Nephron progenitor cell (in vitro differentiated cells): Measurements from ENCODE around the gene S100A2.
"Not testable (repeated sequence)": the region's sequence is repeated elsewhere in the genome, so short reads cannot be mapped to it uniquely, and the experiment has no call there.

Source experiments
- DNase-seq: peaks from one replicate; pipeline ENCODE4 v3.0.0; 2021
- H3K27ac Mint-ChIP-seq: 2 replicates; pipeline ENCODE4 v1.8.0; 2021; ENCODE audit warnings: mild to moderate bottlenecking, moderate library complexity, mixed read lengths
- H3K27me3 Mint-ChIP-seq: 2 replicates; pipeline ENCODE4 v1.8.0; 2021; ENCODE audit warnings: mild to moderate bottlenecking, low read depth, mixed read lengths; ENCODE audit not compliant: poor library complexity
- H3K36me3 Mint-ChIP-seq: 2 replicates; pipeline ENCODE4 v1.8.0; 2021; ENCODE audit warnings: low read depth, mixed read lengths
- H3K4me1 Mint-ChIP-seq: 2 replicates; pipeline ENCODE4 v1.8.0; 2021; ENCODE audit warnings: mixed read lengths
- H3K4me3 Mint-ChIP-seq: 2 replicates; pipeline ENCODE4 v1.8.0; 2021; ENCODE audit warnings: mild to moderate bottlenecking, moderate library complexity, mixed read lengths
- H3K9me3 Mint-ChIP-seq: 2 replicates; pipeline ENCODE4 v1.8.0; 2021; ENCODE audit warnings: mild to moderate bottlenecking, moderate library complexity, mixed read lengths
- CTCF ChIP-seq: fragments of 200-600 bp; sonication (generic); IDR thresholded peaks from 2 replicates; pipeline ENCODE4 v1.5.0; 2021; ENCODE audit warnings: antibody characterized with exemption

Gene S100A2

GRCh38 chr1:153527683-153528040, 38.0 kb downstream of the S100A2 start:
- Mint-ChIP-seq H3K27ac (no peak overlapping the region), H3K27me3 (peaks cover 7% of the 10 kb centered on the region), H3K4me3 (no peak overlapping the region), H3K9me3 (peaks cover under 1% of the 10 kb centered on the region), H3K4me1 (peaks cover 19% of the 10 kb centered on the region), H3K36me3 (no peaks in the 10 kb centered on the region)
- no peak for TF ChIP-seq CTCF
- DNase-seq, result no peak

- Mint-ChIP-seq H3K27me3 (peaks cover 7% of the 10 kb centered on the region), H3K36me3 (no peaks in the 10 kb centered on the region), H3K4me3 (no peak overlapping the region), H3K9me3 (peaks cover 4% of the 10 kb centered on the region), H3K4me1 (peaks cover 14% of the 10 kb centered on the region), H3K27ac (no peak overlapping the region)
- no peak for DNase-seq
- no peak for TF ChIP-seq CTCF
Observed at GRCh38 chr1:153527023-153527682, 38.5 kb downstream of the S100A2 start.

GRCh38 chr1:153526132-153526543, 39.5 kb downstream of the S100A2 start:
- Mint-ChIP-seq H3K27me3 (peaks cover 7% of the 10 kb centered on the region), H3K9me3 (peaks cover 4% of the 10 kb centered on the region), H3K4me1 (peaks cover 13% of the 10 kb centered on the region), H3K4me3 (no peak overlapping the region), H3K27ac (no peak overlapping the region), H3K36me3 (no peaks in the 10 kb centered on the region)
- DNase-seq, result no peak
- TF ChIP-seq CTCF, result no peak

GRCh38 chr1:153525088-153525728, 40.4 kb downstream of the S100A2 start:
- DNase-seq, result no peak
- Mint-ChIP-seq H3K9me3 (peaks cover 4% of the 10 kb centered on the region), H3K27me3 (peaks cover 7% of the 10 kb centered on the region), H3K4me3 (no peak overlapping the region), H3K4me1 (peaks cover 13% of the 10 kb centered on the region), H3K27ac (no peak overlapping the region), H3K36me3 (no peaks in the 10 kb centered on the region)
- TF ChIP-seq CTCF, result no peak

- H3K27ac Mint-ChIP-seq, H3K27me3 Mint-ChIP-seq, DNase-seq, H3K4me3 Mint-ChIP-seq, H3K9me3 Mint-ChIP-seq, H3K36me3 Mint-ChIP-seq: not testable (repeated sequence)
- H3K4me1 Mint-ChIP-seq, result peaks cover 18% of the 10 kb centered on the region
Observed at GRCh38 chr1:153522353-153523048, 43.1 kb downstream of the S100A2 start.

- H3K27me3 Mint-ChIP-seq, H3K9me3 Mint-ChIP-seq, H3K27ac Mint-ChIP-seq, H3K4me3 Mint-ChIP-seq, H3K36me3 Mint-ChIP-seq, DNase-seq: not testable (repeated sequence)
- peaks cover 14% of the 10 kb centered on the region for H3K4me1 Mint-ChIP-seq
Observed at GRCh38 chr1:153521808-153522207, 43.8 kb downstream of the S100A2 start.
